Ishikawa (cell line): ENCODE results near the gene BMP6.

Experiments used
- CEBPB ChIP-seq: IDR thresholded peaks from 2 replicates; pipeline ENCODE4 v1.6.1; 2012
- CREB1 ChIP-seq: IDR thresholded peaks from 2 replicates; pipeline ENCODE4 v1.6.1; 2012; ENCODE audit warnings: low read depth
- EGR1 ChIP-seq: IDR thresholded peaks from 2 replicates; pipeline ENCODE4 v1.6.1; 2012
- EP300 ChIP-seq: IDR thresholded peaks from 2 replicates; pipeline ENCODE4 v1.6.1; 2012; ENCODE audit warnings: borderline replicate concordance
- FOXM1 ChIP-seq: IDR thresholded peaks from 2 replicates; pipeline ENCODE4 v1.6.1; 2012; ENCODE audit warnings: low read depth, borderline replicate concordance
- NFIC ChIP-seq: IDR thresholded peaks from 2 replicates; pipeline ENCODE4 v1.6.1; 2012
- RAD21 ChIP-seq: IDR thresholded peaks from 2 replicates; pipeline ENCODE4 v1.6.1; 2012; ENCODE audit warnings: low read depth
- TAF1 ChIP-seq: IDR thresholded peaks from 2 replicates; pipeline ENCODE4 v1.6.1; 2012; ENCODE audit warnings: low read depth, mild to moderate bottlenecking
- TCF12 ChIP-seq: IDR thresholded peaks from 2 replicates; pipeline ENCODE4 v1.6.1; 2012; ENCODE audit warnings: low read depth
- TEAD4 ChIP-seq: IDR thresholded peaks from 2 replicates; pipeline ENCODE4 v1.6.1; 2012
- YY1 ChIP-seq: IDR thresholded peaks from 2 replicates; pipeline ENCODE4 v1.6.1; 2012; ENCODE audit warnings: low read depth
- ZBTB7A ChIP-seq: IDR thresholded peaks from 2 replicates; pipeline ENCODE4 v1.6.1; 2012; ENCODE audit warnings: low read depth
- TF ChIP-seq, protein P1 (sequence below): IDR thresholded peaks from 2 replicates; pipeline ENCODE4 v1.6.1; 2012; ENCODE audit warnings: low read depth, mild to moderate bottlenecking
- TF ChIP-seq, protein P2 (sequence below): IDR thresholded peaks from 2 replicates; pipeline ENCODE4 v1.6.1; 2012
- TF ChIP-seq, protein P3 (sequence below): IDR thresholded peaks from 2 replicates; pipeline ENCODE4 v1.6.1; 2012

Gene BMP6

DNA sequence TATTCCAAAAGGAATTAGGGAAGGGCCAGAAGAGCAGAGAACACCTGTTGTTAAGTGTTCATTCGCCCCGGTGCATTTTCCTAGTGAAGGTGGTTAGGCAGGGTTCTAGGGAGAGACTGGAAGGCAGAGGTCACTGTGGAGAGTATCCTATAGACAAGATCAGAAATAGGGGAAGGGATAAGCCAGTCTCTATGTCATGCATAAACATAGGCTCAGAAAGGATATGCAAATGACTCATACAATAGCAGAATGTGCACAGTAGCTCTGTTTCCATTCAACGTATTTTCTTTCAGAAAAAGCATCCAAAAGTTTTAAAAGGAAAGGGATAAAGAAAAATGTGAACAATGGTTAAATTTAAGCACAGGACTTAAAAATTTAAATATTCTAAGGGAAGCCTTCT, 47.4 kb downstream of the BMP6 start:
- TF ChIP-seq CREB1 (no peak), TCF12 (no peak)
- TF ChIP-seq, protein P1, sequence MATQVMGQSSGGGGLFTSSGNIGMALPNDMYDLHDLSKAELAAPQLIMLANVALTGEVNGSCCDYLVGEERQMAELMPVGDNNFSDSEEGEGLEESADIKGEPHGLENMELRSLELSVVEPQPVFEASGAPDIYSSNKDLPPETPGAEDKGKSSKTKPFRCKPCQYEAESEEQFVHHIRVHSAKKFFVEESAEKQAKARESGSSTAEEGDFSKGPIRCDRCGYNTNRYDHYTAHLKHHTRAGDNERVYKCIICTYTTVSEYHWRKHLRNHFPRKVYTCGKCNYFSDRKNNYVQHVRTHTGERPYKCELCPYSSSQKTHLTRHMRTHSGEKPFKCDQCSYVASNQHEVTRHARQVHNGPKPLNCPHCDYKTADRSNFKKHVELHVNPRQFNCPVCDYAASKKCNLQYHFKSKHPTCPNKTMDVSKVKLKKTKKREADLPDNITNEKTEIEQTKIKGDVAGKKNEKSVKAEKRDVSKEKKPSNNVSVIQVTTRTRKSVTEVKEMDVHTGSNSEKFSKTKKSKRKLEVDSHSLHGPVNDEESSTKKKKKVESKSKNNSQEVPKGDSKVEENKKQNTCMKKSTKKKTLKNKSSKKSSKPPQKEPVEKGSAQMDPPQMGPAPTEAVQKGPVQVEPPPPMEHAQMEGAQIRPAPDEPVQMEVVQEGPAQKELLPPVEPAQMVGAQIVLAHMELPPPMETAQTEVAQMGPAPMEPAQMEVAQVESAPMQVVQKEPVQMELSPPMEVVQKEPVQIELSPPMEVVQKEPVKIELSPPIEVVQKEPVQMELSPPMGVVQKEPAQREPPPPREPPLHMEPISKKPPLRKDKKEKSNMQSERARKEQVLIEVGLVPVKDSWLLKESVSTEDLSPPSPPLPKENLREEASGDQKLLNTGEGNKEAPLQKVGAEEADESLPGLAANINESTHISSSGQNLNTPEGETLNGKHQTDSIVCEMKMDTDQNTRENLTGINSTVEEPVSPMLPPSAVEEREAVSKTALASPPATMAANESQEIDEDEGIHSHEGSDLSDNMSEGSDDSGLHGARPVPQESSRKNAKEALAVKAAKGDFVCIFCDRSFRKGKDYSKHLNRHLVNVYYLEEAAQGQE: no peak

DNA sequence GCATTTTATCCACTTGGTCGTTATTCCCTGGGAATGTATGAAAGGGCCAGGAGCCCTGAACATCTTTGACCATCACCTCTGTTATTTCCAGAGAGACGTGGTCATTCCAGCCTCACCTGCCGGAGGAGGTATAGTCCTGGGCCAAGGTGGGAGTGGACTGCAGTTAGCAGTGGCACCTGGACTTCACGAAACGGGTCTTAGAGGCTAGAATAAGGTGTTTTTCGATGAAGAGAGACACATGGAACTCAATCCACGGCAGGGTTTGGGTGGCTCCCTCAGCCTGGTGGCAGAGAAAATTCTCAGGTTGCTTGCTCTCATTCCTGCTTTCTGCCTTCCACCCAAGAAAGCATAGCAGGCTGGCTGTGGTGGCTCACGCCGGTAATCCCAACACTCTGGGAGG, 48.0 kb downstream of the BMP6 start:
- TF ChIP-seq FOXM1: no peak
- no peak for TF ChIP-seq RAD21
- TF ChIP-seq YY1: no peak

DNA sequence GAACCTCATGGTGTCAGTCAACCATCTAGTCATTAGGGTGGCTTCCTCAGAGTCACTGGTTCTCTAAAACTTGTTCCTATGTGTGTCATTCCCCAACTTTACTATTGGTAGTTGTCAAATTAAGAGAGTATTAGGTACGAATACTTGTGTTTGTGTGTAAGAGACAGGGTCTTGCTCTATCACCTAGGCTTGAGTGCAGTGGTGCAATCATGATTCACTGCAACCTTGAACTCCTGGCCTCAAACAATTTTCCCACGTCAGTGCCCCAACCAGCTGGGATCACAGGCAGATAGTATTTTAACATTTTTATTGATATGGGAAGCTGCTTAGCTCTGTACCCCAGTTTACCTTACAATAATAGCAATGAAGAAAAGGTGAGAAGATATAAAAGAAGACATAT, 50.6 kb downstream of the BMP6 start:
- TF ChIP-seq TAF1: no peak
- TF ChIP-seq, protein P1: no peak
- TF ChIP-seq RAD21: no peak
- no peak for TF ChIP-seq ZBTB7A
- TF ChIP-seq EP300: no peak
- TF ChIP-seq NFIC: no peak
- TF ChIP-seq FOXM1: no peak
- TF ChIP-seq, protein P2, sequence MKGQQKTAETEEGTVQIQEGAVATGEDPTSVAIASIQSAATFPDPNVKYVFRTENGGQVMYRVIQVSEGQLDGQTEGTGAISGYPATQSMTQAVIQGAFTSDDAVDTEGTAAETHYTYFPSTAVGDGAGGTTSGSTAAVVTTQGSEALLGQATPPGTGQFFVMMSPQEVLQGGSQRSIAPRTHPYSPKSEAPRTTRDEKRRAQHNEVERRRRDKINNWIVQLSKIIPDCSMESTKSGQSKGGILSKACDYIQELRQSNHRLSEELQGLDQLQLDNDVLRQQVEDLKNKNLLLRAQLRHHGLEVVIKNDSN: no peak
- TF ChIP-seq TCF12: no peak
- TF ChIP-seq, protein P3, sequence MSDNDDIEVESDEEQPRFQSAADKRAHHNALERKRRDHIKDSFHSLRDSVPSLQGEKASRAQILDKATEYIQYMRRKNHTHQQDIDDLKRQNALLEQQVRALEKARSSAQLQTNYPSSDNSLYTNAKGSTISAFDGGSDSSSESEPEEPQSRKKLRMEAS: no peak
- TF ChIP-seq TEAD4: no peak
- no peak for TF ChIP-seq CREB1

DNA sequence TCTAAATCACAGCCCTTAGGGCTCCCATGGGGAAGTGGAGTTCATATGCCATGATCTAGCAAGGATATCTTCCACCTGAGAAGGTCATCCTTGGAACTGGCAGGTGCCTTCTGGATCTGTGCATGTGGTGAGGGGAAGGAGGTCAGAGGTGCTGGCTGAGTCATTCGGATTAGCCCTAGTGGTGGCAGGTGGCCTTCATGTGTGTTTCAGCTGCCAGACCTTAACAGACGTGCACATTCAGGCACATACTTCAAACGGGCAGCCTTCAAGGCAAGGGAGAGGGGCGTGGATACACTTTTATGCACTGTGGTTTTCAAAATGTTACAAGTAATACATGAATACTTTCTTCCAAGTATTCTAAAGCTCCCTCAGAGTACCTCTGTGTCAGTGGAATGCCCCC, 51.2 kb downstream of the BMP6 start:
- TF ChIP-seq, protein P3: no peak
- no peak for TF ChIP-seq TCF12
- no peak for TF ChIP-seq NFIC
- TF ChIP-seq CEBPB: no peak
- TF ChIP-seq, protein P1: no peak
- TF ChIP-seq TEAD4: no peak
- no peak for TF ChIP-seq CREB1
- TF ChIP-seq YY1: no peak
- TF ChIP-seq TAF1: no peak
- no peak for TF ChIP-seq RAD21
- TF ChIP-seq, protein P2: no peak
- TF ChIP-seq FOXM1: no peak
- no peak for TF ChIP-seq EGR1
- no peak for TF ChIP-seq ZBTB7A
- TF ChIP-seq EP300: no peak

DNA sequence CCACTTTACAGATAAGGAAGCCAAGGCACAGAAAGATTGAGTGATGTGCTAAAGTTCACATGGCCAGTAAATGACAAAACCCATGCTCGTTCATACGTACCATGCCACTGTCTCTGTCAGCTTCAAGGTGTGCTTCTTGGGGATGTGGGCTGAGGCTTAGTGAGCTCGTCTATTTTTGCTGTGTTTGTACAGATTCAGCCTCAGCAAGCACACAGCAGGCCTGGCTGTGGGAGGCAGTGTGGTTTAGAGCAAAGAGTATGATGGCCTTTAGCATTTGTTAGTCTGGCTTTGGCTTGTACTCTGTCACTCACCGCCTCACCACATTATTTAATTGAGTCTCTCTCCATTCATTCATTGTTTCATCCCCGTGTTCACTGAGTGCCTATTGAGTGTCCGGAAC, 55.3 kb downstream of the BMP6 start:
- TF ChIP-seq ZBTB7A (no peak), TEAD4 (no peak)

DNA sequence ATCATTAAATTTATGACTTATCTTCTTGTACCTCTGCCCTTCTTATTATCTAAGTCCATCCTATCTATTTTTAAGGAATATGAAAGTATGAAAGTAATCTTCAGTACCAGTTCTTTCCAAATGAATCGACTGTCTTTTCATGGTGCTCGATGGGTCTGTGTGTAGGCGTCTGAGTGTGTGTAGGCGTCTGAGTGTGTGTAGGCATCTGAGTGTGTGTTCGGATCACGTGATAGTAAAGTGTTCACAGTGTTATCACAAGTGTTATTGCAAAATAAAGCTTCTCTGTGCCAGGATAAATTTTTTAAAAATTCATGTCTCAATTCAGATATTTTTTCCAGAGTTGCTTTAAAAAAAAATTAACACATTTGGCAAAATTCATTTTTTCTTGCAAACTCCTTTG, 58.3 kb downstream of the BMP6 start:
- TF ChIP-seq NFIC (no peak), EP300 (no peak), FOXM1 (no peak), CREB1 (no peak), CEBPB (no peak)
- TF ChIP-seq, protein P2: no peak
- TF ChIP-seq, protein P3: no peak
